ENCODE results near the gene NELFE. TPM values are rescaled to one million over a fixed set of nuclear protein-coding genes. Genes with fewer than 3 reads are reported as not detected.
"Not testable (repeated sequence)": the region's sequence is repeated elsewhere in the genome, so short reads cannot be mapped to it uniquely, and the experiment has no call there.

The NELFE gene
- total RNA-seq, 1 experiment from 2014 or later, result 91.0 TPM

- no peak for DNase-seq (ENCODE audit: low read depth, low spot score)
- in situ Hi-C loops (cut with HindIII; ENCODE audit: low pct_unique_long_range_greater_than_20kb, low sequenced_read_pairs), result no loop called here
These were observed 23.8 kb downstream of the NELFE start for GRCh38 chr6:31935021-31935420.

DNA sequence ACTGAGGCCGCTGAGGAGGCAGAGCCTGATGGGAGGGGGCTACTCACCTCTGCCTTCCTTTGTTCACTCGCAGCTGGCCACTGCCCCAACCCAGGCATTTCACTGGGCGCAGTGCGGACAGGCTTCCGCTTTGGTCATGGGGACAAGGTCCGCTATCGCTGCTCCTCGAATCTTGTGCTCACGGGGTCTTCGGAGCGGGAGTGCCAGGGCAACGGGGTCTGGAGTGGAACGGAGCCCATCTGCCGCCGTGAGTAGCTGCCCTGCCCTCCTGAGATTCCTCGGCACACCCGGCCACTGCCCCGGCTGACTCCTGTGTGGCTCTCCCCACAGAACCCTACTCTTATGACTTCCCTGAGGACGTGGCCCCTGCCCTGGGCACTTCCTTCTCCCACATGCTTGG lies 25.2 kb downstream of the NELFE start:
- no peak for DNase-seq (ENCODE audit: low read depth, low spot score)
- in situ Hi-C loops (cut with HindIII; ENCODE audit: low pct_unique_long_range_greater_than_20kb, low sequenced_read_pairs), result no loop called here

DNA sequence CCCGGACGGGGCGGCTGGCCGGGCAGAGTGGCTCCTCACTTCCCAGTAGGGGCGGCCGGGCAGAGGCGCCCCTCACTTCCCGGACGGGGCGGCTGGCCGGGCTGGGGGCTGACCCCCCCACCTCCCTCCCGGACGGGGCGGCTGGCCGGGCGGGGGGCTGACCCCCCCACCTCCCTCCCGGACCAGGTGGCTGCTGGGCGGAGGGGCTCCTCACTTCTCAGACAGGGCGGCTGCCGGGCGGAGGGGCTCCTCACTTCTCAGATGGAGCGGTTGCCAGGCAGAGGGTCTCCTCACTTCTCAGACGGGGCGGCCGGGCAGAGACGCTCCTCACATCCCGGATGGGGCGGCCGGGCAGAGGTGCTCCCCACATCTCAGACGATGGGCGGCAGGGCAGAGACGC lies 26.6 kb downstream of the NELFE start:
- DNase-seq (ENCODE audit: low read depth, low spot score); in situ Hi-C loops (cut with HindIII; ENCODE audit: low pct_unique_long_range_greater_than_20kb, low sequenced_read_pairs): not testable (repeated sequence)

DNA sequence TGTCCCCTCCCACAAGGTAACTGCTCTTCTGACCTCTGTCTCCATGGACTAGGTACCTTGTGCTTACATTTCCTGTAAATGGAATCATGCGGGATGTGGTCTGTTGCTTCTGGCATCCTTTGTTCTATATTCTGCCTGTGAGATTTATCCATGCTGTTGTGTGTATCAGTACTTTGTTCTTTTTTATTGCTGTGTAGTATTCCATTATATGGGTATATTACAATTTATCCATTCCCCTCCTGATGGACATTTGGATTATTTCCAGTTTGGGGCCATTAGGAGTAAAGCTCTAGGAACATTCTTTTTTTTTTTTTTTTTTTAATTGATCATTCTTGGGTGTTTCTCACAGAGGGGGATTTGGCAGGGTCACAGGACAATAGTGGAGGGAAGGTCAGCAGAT lies 27.8 kb downstream of the NELFE start:
- no peak for DNase-seq (ENCODE audit: low read depth, low spot score)
- in situ Hi-C loops (cut with HindIII; ENCODE audit: low pct_unique_long_range_greater_than_20kb, low sequenced_read_pairs), result no loop called here

DNA sequence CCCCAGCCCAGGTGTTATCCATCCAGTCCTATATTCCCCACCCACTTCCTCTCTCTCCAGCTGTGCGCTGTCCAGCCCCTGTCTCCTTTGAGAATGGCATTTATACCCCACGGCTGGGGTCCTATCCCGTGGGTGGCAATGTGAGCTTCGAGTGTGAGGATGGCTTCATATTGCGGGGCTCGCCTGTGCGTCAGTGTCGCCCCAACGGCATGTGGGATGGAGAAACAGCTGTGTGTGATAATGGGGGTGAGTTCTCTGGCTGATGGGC lies 30.2 kb downstream of the NELFE start:
- in situ Hi-C loops (cut with HindIII; ENCODE audit: low pct_unique_long_range_greater_than_20kb, low sequenced_read_pairs), result no loop called here
- DNase-seq (ENCODE audit: low read depth, low spot score), result no peak

- in situ Hi-C loops (cut with HindIII; ENCODE audit: low pct_unique_long_range_greater_than_20kb, low sequenced_read_pairs), result no loop called here
- no peak for DNase-seq (ENCODE audit: low read depth, low spot score)
These were observed 30.7 kb downstream of the NELFE start for GRCh38 chr6:31927863-31928671.

- peak; percentile 24 for DNase-seq (ENCODE audit: low read depth, low spot score)
- in situ Hi-C loops (cut with HindIII; ENCODE audit: low pct_unique_long_range_greater_than_20kb, low sequenced_read_pairs), result no loop called here
These were observed 31.4 kb downstream of the NELFE start, which contains the start of gene C2 for GRCh38 chr6:31927242-31927862. Gene C2, plus strand, starts transcription at chr6:31927717. Its CDS starts 36 bp downstream, at chr6:31927753.

DNA sequence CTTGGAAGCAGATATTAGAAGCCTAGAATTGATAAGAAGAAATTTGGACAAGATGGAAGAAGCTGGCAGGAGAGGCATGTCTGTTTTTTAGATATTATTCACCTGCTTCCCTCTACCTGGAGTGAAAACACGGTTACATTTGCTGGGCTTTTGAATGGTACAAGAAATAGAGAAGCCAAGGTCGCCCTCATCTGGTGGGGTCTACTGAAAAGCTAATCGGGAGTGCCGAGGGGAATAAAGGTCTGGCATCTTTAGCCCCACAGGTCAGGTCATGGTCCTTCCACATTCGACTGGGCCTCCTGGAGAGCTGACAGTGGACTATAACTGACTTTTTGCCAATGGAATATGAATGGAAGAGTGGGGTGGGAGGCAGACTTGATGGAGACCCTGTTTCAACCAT lies 35.8 kb downstream of the NELFE start:
- peak; percentile 39 for DNase-seq (ENCODE audit: low read depth, low spot score)
- in situ Hi-C loops (cut with HindIII; ENCODE audit: low pct_unique_long_range_greater_than_20kb, low sequenced_read_pairs), result no loop called here

DNA sequence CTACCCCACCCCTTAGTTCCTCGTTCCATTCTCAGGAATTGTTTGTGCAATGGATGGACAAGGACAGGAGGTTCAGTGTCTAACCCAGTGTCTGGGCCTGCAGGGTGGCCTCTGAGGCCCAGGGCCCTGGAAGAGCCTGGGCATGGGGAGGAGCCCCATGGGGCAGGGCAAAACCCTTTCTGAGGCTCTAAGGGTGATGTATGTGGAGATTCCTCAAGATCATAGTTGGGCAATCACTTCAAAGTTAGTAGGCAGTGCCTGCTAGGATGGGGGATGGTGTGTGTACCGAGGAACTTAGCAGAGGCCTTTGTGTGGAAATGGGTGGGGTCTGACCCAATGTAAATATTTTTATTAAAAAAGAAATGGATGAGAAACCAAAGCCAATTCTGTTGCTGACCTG lies 38.0 kb downstream of the NELFE start:
- no peak for DNase-seq (ENCODE audit: low read depth, low spot score)
- in situ Hi-C loops (cut with HindIII; ENCODE audit: low pct_unique_long_range_greater_than_20kb, low sequenced_read_pairs), result no loop called here

- in situ Hi-C loops (cut with HindIII; ENCODE audit: low pct_unique_long_range_greater_than_20kb, low sequenced_read_pairs), result no loop called here
- DNase-seq (ENCODE audit: low read depth, low spot score), result no peak
These were observed 39.0 kb downstream of the NELFE start for GRCh38 chr6:31919624-31920303.

DNA sequence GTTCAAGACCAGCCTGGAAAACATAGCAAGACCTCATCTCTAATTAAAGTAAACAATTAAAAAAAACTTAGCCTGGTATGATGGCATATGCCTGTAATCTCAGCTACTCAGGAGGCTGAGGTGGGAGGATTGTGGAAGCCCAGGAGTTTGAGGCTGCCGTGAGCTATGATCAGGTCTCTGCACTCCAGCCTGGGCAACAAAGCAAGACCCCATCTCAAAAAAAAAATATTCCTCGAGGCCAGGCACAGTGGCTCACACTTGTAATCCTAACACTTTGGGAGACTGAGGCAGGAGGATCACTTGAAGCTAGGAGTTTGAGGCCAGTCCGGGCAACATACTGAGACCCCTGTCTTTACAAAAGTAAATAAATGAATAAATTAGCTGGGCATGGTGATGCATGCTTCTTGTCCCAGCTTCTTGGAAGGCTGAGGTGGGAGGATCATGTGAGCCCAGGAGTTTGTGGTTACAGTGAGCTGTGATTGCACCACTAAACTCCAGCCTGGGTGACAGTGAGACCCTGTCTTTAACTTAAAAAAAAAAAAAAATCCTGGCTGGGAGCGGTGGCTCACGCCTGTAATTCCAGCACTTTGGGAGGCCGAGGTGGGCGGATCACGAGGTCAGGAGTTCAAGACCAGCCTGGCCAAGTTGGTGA lies 40.6 kb downstream of the NELFE start:
- in situ Hi-C loops (cut with HindIII; ENCODE audit: low pct_unique_long_range_greater_than_20kb, low sequenced_read_pairs), result no loop called here
- no peak for DNase-seq (ENCODE audit: low read depth, low spot score)

DNA sequence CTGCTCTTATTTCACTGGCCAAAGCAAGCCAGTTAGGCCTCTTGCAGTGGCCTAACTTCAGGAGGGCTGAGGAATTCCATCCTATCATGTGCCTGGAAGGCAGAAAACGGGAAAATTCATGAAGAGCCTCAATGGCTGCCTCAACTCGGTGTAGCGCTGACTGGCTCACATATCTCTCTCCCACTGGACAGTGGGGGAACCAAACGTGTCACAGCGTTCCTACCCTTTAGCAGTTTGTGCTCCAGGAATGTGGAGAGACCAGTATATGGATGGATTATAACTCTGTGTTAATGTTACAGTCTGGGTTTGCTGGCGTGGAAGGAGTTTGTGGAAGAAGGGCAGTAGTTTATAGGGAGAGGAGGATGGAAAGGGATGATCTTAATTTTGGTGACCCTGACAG lies 43.0 kb downstream of the NELFE start:
- no peak for DNase-seq (ENCODE audit: low read depth, low spot score)
- in situ Hi-C loops (cut with HindIII; ENCODE audit: low pct_unique_long_range_greater_than_20kb, low sequenced_read_pairs), result no loop called here

GRCh38 chr6:31915351-31915750 lies 43.4 kb downstream of the NELFE start:
- DNase-seq (ENCODE audit: low read depth, low spot score), result no peak

DNA sequence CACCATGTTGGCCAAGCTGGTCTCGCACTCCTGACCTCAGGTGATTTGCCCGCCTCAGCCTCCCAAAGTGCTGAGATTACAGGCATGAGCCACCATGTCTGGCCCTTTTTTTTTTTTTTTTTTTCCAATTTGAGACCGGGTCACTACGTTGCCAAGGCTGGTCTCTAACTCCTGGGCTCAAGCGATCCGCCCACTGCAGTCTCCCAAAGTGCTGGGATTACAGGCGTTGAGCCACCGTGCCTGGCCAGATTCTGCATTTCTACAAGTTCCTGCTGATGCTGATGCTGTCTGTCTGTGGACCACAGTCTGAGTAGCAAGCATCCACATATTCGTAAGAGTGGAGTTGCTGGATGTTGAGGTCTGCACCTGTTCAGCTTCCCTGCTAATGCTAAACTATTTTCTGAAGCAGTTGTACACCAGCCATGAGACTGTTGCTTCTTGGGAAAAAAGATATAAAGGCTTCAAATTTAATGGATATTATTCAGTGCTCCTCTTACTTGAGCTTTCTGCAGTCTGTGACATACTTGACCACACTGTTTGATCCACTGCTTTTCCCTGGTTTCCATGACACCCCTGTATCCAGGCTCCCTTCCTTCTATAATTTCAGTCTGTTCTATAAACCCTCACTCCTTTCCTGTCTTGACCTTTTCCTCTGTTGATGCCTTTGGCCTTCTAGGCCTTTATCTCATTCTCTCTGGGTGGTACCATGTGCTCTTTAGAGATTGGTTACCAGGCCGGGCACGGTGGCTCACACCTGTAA lies 46.8 kb downstream of the NELFE start:
- in situ Hi-C loops (cut with HindIII; ENCODE audit: low pct_unique_long_range_greater_than_20kb, low sequenced_read_pairs), result no loop called here
- no peak for DNase-seq (ENCODE audit: low read depth, low spot score)

More at GRCh38 chr6:31915351-31915750, 43.4 kb downstream of the NELFE start:
- in situ Hi-C loops (cut with HindIII; ENCODE audit: low pct_unique_long_range_greater_than_20kb, low sequenced_read_pairs), result no loop called here

DNA sequence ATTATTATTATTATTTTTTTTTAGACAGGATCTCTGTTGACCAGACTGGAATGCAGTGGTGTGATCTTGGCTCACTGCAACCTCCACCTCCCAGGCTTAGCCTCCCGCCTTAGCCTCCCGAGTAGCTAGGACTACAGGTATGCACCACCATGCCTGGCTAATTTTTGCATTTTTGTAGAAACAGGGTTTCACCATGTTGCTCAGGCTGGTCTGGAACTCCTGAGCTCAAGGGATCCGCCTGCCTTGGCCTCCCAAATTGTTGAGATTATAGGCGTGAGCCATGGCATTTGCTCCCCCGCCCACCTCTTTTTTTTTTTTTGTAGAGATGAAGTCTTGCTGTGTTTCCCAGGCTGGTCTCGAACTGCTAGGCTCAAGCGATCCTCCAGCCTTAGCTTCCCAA lies 49.5 kb downstream of the NELFE start:
- in situ Hi-C loops (cut with HindIII; ENCODE audit: low pct_unique_long_range_greater_than_20kb, low sequenced_read_pairs); DNase-seq (ENCODE audit: low read depth, low spot score): not testable (repeated sequence)

- in situ Hi-C loops (cut with HindIII; ENCODE audit: low pct_unique_long_range_greater_than_20kb, low sequenced_read_pairs), result no loop called here
- peak; percentile 20 for DNase-seq (ENCODE audit: low read depth, low spot score)
These were observed 50.0 kb downstream of the NELFE start for GRCh38 chr6:31908791-31909190.

- in situ Hi-C loops (cut with HindIII; ENCODE audit: low pct_unique_long_range_greater_than_20kb, low sequenced_read_pairs); DNase-seq (ENCODE audit: low read depth, low spot score): not testable (repeated sequence)
These were observed 50.5 kb downstream of the NELFE start for GRCh38 chr6:31908255-31908654.
